Fibroblast of villous mesenchyme (primary cell): ENCODE results near the gene KCNIP1. TPM values are rescaled to one million over a fixed set of nuclear protein-coding genes. Genes with fewer than 3 reads are reported as not detected.

Experiments used
- DNase-seq: peaks from one replicate; pipeline ENCODE4 v3.0.0-alpha.2; 2010; ENCODE audit warnings: low read depth
- H3K4me3 ChIP-seq: 2 replicates; pipeline ENCODE4 v1.5.1; 2011; ENCODE audit warnings: low read depth, mild to moderate bottlenecking, low read length
- CTCF ChIP-seq: IDR thresholded peaks from 2 replicates; pipeline ENCODE4 v1.5.1; 2012; ENCODE audit warnings: low read depth, mild to moderate bottlenecking, low read length; ENCODE audit not compliant: insufficient read depth
- total RNA-seq: library from RNA; depleted of rRNA; stranded (reverse); fragments of >200 nt; gene quantifications from 2 replicates; pipeline ENCODE4 v1.2.3, GENCODE V29; 2012

Gene KCNIP1
- total RNA-seq, 1 donor, result not detected

GRCh38 chr5:170720179-170720578 is 216.4 kb downstream of the KCNIP1 start:
- H3K4me3 ChIP-seq, result no peak overlapping the region
- no peak for TF ChIP-seq CTCF
- DNase-seq, result no peak

- no peak overlapping the region for H3K4me3 ChIP-seq
- TF ChIP-seq CTCF, result no peak
- DNase-seq, result no peak
Observed at GRCh38 chr5:170720984-170721383, 217.2 kb downstream of the KCNIP1 start.

DNA sequence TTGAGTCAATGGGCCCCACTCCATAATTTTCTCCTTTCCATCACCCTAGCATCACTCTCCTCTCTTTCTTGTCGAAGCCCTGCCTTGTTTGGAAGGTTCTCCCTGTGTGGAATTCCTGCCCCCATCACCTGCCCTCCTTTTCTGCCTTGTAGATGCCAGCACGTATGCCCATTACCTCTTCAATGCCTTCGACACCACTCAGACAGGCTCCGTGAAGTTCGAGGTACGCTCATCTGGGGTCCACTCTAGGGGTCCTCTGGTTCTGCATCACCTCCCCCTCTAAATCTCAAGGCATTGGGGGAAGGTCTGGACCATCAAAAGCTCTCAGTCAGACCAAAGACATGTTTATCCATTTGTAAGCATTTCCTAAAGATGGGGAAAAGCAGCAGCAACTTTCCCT is 217.9 kb downstream of the KCNIP1 start:
- no peak overlapping the region for H3K4me3 ChIP-seq
- no peak for TF ChIP-seq CTCF
- DNase-seq, result no peak

DNA sequence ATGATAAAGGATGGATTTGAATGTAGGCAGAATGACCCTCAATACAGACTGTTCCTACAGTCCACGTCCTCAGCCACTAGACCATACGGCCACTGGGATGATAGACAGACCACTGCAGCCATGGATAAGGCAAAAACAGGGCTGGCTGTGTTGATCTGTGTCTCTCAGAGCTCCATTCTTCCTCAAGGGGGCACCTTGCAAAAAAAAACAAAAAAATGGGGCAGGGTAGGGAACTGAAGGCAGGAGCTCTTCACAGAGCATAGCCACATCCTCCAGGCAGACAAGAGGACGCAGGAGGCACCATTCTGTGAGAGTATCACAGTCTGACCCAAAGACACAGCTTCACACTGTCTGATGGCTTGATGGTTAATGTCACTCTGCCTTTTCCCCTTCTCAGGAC is 218.5 kb downstream of the KCNIP1 start:
- no peak overlapping the region for H3K4me3 ChIP-seq
- TF ChIP-seq CTCF, result no peak
- DNase-seq, result no peak

DNA sequence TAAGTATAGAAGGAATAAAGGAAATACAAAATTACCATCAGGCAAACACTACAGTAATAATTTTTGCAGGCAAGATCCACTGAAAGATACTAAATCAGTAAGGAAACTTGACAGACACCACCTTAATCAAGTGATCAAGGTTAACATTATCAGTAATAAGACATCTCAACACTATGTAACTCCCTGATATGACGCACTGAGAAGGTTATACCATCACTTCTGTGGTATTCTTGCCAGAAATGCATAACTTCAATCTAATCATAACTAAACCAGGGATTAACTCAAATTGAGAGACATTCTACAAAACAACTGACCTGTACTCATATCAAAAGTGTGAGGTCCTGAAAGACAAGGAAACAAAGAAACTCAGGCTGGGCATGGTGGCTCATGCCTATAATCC is 227.2 kb downstream of the KCNIP1 start:
- H3K4me3 ChIP-seq, result no peak overlapping the region
- DNase-seq, result no peak
- no peak for TF ChIP-seq CTCF

- no peak for DNase-seq
- H3K4me3 ChIP-seq, result no peak overlapping the region
- TF ChIP-seq CTCF, result no peak
Observed at GRCh38 chr5:170732685-170733084, 228.9 kb downstream of the KCNIP1 start.

DNA sequence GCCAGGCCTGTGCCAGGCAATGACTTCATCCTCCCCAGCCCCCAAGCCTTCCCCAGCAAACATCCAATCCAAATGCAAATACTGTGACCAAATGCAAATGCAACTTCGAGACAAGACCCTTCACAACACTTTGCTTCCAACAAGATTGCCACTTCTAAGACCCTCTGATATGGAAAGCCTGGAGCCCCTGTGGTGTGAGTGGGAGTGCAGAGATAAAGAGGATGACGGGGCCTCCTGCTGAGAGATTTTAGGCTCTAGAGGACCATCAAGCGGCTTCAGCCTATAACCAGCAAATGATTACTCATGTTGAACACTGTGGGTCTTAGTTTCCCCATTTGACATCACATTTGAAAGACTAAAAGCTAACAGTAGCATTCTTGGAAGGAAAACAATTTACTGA is 233.1 kb downstream of the KCNIP1 start:
- no peak for DNase-seq
- no peak overlapping the region for H3K4me3 ChIP-seq
- TF ChIP-seq CTCF, result no peak
